UCSD-AML1 (cell line): ENCODE results near the gene CADM2.
"Not testable (repeated sequence)": the region's sequence is repeated elsewhere in the genome, so short reads cannot be mapped to it uniquely, and the experiment has no call there.

ENCODE experiments used
- DNase-seq: peaks from one replicate; lab custom pipeline; 2025; ENCODE audit not compliant: unreplicated experiment; lab: John Stamatoyannopoulos, UW

CADM2 gene

GRCh38 chr3:85455561-85456200 is 496.9 kb downstream of the CADM2 start:
- DNase-seq: no peak

DNA sequence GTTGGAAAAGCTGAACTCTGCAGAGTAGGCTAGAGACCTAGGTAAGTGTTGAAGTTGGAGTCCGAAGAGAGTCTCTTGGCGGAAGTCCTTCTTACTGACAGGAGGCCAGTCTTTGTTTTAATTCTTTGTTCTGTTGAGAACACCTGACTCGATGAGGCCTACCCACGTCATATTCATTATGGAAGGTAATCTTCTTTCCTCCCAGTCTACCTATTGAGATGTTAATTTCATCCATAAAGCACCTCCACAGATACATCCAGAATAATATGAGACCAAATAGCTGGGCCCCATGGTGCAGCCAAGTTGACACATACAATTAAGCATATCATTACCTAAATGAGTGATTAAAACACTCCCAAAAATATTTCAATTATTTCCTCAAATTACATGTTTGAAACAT is 515.5 kb downstream of the CADM2 start:
- DNase-seq: no peak

DNA sequence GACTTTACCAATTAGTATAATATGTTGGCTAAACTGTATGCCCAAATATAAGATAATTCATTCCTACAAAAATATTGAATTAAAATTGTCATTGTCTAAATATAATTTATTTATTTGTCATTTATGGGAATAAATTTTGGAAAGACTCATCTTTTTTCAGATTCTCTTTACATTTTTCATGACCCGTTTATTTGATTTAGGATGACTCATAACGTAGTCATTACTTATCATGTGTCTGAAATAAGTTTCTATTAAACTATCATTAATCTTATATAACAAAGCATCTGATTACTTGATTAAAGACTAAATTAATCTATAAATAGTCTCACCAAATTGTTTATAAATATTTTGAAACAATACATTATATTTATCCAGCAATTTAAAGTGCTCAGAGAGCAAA is 516.6 kb downstream of the CADM2 start:
- no peak for DNase-seq

DNA sequence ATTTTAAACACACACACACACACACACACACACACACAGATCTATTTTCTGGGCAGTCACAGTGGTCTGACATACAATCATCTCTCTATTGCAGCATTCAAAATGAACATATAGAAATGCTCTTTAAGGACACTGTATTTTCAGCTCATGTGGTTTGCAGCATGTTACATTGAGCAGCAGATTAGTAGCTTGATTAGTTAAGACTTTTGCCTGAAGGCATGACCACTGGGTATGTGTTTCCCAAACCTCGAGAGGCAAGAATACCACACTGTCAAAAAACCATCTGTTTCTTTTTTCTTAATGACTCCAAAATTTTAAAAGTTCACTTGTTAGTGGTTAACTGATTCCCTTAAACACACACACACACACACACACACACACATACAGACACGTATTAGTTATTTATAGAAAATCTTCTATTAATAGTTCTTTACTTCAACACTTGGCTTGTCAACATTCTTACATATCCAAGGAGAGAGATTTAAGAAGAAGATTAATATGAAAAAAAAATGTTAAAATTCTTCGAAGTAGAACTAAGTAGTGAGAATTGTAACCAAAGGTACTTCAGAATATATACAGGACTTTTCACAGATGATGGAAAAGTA is 518.2 kb downstream of the CADM2 start:
- DNase-seq: no peak

DNA sequence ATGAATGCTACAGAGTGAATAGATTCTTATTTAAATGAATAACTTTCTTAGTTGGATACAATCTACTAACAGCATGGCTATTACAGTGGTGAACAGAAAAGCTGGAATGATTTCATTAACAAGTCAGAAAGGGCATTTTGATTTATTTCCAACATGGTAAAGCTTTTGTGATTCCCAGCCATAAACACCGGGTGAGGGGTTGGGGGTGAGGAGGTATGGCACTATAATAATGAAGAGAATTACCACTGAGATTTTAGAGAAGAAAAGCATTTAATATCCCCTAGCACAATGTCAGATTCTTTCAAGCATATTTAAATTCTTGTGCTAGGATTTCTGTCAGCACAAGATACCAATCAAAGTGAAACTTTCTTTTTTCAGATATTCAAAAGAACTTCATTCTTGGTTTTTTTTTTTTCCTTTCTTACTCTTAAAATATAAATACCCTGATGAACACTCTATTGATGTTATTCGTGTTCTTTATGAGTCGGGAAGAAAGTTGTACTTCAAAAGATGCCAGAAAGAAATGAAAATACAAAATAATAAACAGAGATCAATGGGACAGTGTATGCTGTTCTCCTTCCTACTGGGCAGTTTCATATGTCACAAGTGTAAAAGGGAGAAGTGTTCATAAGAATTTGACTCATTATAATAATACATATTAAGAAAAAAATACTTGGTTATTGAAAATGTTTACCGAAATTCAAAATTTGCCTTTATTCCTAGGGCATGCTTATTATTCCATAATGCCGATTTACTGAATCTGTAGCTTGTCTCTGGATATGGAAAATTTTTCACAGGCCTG is 522.8 kb downstream of the CADM2 start:
- DNase-seq: no peak

DNA sequence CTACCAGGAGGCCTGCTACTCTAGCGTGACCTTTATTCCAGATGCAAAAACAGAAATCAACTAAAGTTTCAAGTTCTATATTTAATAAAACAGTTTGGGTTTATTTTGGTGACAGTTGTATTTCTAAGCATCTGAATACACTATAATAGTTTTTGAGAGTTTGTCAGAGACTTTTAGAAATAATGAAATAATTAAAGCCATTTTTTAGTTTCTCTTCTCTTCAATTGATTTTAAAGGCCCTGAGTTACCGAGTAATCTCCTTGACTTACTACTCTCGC is 523.4 kb downstream of the CADM2 start:
- no peak for DNase-seq

GRCh38 chr3:85483986-85484385 is 525.2 kb downstream of the CADM2 start:
- no peak for DNase-seq

GRCh38 chr3:85487375-85487774 is 528.6 kb downstream of the CADM2 start:
- DNase-seq: no peak

- no peak for DNase-seq
Observed at GRCh38 chr3:85495602-85496001, 536.8 kb downstream of the CADM2 start.

DNA sequence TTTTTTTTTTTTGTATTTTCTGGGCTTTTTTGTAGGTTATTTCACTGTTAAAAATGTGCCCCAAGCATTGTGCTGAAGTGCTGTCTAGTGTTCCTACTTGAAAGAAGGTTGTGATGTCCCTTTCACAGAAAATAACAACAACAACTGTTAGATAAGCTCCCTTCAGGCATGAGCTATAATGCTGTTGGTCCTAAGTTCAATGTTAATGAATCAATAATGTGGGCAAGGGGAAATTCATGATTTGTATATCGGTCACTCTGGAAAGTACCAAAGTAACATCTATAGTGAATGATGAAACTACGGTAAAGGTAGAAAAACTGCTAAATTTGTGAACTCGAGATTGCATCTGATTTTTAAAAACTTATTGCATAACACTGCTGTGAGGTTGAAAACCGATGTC is 539.4 kb downstream of the CADM2 start:
- no peak for DNase-seq

DNA sequence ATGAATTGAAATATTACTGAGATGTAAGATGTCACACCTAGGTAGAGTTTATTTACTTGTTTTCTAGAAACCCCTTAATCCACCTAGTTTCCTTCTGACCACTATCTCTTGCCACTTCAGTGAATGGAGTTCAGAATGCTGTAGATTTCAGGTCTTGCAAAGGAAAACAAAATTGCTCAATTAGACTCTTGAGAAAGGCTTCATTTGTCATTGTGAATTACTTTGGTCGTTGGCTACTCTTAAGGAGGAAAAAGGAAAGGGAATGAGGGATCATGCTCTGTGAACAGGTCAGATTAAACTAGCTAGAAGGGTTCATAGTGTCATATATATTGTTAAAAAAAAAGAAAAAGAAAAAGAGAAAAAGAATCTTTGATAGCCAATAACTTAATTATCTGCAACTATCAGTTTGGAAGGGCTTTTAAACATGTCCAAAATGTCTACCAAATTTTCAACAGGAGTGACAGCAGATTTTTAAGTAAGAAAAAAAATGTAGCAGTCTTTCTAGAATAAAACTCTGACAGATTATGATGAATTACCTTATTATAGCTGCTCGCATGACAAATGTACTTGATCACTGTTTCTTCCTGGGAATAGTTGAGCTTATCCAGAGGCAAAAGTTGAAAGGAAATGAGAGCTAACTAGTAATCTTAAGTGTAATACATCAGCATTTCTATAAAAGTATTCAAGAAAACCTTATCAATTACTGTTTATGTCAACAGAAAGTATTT is 543.5 kb downstream of the CADM2 start:
- no peak for DNase-seq

GRCh38 chr3:85504129-85504784 is 545.5 kb downstream of the CADM2 start:
- DNase-seq: not testable (repeated sequence)

DNA sequence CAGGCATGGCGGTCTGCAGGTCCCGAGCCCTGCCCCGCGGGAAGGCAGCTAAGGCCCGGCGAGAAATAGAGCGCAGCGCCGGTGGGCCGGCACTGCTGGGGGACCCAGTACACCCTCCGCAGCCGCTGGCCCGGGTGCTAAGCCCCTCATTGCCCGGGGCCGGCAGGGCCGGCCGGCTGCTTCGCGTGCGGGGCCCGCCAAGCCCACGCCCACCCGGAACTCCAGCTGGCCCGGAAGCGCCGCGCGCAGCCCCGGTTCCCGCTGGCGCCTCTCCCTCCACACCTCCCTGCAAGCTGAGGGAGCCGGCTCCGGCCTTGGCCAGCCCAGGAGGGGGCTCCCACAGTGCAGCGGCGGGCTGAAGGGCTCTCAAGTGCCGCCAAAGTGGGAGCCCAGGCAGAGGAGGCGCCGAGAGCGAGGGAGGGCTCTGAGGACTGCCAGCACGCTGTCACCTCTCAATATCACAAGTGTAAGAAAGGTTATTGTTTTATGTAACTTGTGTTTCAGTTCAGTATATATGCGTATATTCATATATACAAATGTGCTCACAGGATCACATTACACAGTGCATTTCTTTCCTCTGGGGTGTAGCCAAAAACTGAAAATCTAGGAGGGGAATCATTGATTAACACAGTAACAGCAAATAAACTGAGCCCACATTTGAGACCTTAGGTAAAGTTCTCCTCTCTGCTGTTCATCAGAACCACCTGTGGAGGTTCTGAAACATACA is 546.2 kb downstream of the CADM2 start:
- not testable (repeated sequence) for DNase-seq

- DNase-seq: not testable (repeated sequence)
Observed at GRCh38 chr3:85507052-85507451, 548.3 kb downstream of the CADM2 start.

- DNase-seq: no peak
Observed at GRCh38 chr3:85508659-85509058, 549.9 kb downstream of the CADM2 start.

DNA sequence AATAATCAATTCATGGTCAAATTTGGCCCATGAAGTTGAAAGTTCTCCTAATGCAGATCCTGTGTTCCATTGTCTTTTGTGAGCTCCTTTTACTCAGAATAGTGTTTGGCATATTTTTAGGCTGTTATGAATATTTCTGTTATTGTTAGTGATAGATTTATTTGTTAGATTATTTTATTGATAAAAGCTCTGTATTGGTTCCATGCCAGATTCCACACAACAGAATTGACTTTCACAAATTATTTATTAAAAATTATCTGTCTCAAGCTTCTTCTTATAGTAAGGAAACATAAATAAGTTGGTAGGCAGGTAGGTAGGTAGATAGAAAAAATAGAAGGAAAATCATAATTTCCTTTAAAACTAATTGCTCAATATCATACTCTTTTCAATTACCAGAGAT is 557.4 kb downstream of the CADM2 start:
- DNase-seq: no peak

DNA sequence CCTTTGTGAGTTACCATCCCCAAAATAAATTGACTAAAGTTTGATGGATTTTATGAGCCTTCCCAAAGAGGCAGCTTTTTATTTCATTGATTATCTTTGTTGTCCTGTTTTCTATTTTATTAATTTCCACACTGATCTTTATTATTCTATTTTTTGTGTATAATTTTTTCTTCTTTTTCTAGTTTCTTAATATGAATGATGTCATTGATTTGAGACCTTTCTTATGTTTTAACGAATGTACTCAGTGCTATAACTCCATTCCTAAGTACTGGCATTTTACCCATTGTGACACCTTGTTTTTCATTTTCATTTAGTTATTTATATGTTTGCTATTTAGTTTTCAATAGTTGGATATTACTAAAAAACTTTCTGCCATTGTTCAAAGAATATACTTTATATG is 565.3 kb downstream of the CADM2 start:
- DNase-seq: no peak

- DNase-seq: no peak
Observed at GRCh38 chr3:85525264-85525663, 566.5 kb downstream of the CADM2 start.

- no peak for DNase-seq
Observed at GRCh38 chr3:85533586-85533985, 574.8 kb downstream of the CADM2 start.

DNA sequence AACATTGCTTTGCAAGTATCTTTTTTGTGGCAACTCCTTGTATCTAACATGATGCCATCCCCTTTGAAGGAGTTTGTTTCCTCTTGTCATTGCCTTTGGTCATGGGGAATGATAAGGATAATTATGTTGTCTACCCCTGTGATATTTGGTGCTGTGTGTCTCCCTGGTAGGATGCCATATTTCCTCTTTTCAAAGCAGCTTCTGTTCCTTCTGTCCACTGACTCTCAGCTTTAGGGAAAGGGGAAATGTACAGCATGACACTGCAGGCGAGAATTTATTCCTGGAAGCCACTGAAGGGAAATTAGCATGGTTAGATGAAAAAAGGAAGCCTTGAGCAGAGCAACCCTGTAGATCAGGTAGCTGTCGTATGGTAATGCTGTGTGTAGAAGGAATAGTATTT is 576.7 kb downstream of the CADM2 start:
- no peak for DNase-seq

GRCh38 chr3:85539232-85539631 is 580.4 kb downstream of the CADM2 start:
- DNase-seq: no peak
